ENCODE results near the gene HINT2. TPM values are rescaled to one million over a fixed set of nuclear protein-coding genes. Genes with fewer than 3 reads are reported as not detected.

HINT2 gene
- total RNA-seq, 1 experiment from 2014 or later = 69.7 TPM

DNA sequence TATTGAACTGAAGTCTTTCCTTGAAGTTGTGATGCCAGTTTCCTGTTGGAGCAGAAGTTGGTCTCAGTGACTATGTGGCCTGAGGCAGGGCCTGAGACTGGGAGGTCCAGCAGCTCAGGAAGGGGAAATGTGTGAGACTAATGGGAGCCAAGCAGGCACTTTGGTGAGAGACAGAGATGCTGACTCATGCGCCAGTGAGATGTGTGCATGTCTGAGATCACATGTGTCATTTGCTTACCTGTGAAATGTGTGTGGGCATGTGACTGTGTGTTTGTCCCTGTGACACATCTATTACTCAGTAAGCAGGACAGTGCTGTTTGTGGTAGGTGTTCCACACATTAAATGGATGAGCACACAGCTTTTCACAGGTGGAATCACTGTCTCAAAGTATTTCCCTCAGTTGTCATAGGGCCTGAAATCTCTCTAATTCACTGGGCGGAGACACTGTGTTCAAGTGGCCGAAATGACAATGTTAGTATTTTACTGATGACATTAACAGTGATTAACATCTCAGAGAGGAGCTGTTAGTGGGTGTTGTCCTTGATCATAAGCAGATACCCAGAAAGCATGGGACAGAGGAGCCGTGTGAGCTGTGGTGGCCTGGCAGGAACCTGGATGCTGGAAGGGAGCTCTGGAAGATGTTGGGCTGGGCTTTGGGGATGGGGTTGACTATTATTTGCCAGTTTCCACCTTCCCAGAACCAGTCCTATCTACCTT lies 16.0 kb downstream of the HINT2 start:
- peak; percentile 82 for ATAC-seq
- no peaks in the 10 kb centered on the region for H3K79me2 ChIP-seq (ENCODE audit: low read length)
- H4K20me1 ChIP-seq (ENCODE audit: low read length) = no peaks in the 10 kb centered on the region
- H3K36me3 ChIP-seq (ENCODE audit: low read depth, low read length) = no peaks in the 10 kb centered on the region
- H3K4me3 ChIP-seq (ENCODE audit: low read length) = no peak overlapping the region
- DNase-seq = peak; percentile 89
- H3K9me2 ChIP-seq (replicated peaks; ENCODE audit: low read length) = no peaks in the 10 kb centered on the region
- no TSS peak for BruUV-seq (replicated peaks)
- no peaks in the 10 kb centered on the region for H3K9me3 ChIP-seq (ENCODE audit: low read length)
- intact Hi-C loops (cut with micrococcal nuclease) = loop anchor here (10.0 kb wide), 1 partner anchor 144 kb away; the partner anchor contains the start of genes CCDC107, RMRP and SIT1
- peak overlapping the region; percentile 63 for H3K27ac ChIP-seq (ENCODE audit: low read length)
- H3K4me2 ChIP-seq (ENCODE audit: low read length) = peak overlapping the region; percentile 5; the same call in 1 of the 2 replicates
- POLR2A ChIA-PET (ENCODE audit: unreplicated experiment) = interaction anchor here (0.7 kb wide), 1 partner anchor 328 kb away, joined by 4 read pairs; no protein-coding TSS in a partner anchor
- peaks cover 7% of the 10 kb centered on the region for H3F3A ChIP-seq (ENCODE audit: low read length, unreplicated experiment)
- no peaks in the 10 kb centered on the region for H3K27me3 ChIP-seq (ENCODE audit: low read length)
- peaks cover 41% of the 10 kb centered on the region for H3K4me1 ChIP-seq (ENCODE audit: insufficient read depth, low read length)
- CTCF ChIA-PET = interaction anchor here (1.4 kb wide), 1 partner anchor 8 kb away, joined by 3 read pairs; no protein-coding TSS in a partner anchor
- H2AFZ ChIP-seq (ENCODE audit: low read length) = no peak overlapping the region
- no peak overlapping the region for H3K9ac ChIP-seq (ENCODE audit: low read length)
- TF ChIP-seq EZH2phosphoT487 (IDR thresholded peaks at IDR 0.05; ENCODE audit: borderline replicate concordance, low read length) = no peak
- TF ChIP-seq, protein P1, sequence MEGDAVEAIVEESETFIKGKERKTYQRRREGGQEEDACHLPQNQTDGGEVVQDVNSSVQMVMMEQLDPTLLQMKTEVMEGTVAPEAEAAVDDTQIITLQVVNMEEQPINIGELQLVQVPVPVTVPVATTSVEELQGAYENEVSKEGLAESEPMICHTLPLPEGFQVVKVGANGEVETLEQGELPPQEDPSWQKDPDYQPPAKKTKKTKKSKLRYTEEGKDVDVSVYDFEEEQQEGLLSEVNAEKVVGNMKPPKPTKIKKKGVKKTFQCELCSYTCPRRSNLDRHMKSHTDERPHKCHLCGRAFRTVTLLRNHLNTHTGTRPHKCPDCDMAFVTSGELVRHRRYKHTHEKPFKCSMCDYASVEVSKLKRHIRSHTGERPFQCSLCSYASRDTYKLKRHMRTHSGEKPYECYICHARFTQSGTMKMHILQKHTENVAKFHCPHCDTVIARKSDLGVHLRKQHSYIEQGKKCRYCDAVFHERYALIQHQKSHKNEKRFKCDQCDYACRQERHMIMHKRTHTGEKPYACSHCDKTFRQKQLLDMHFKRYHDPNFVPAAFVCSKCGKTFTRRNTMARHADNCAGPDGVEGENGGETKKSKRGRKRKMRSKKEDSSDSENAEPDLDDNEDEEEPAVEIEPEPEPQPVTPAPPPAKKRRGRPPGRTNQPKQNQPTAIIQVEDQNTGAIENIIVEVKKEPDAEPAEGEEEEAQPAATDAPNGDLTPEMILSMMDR (conservative IDR thresholded peaks at IDR 0.05; ENCODE audit: low read depth, low read length) = no peak

DNA sequence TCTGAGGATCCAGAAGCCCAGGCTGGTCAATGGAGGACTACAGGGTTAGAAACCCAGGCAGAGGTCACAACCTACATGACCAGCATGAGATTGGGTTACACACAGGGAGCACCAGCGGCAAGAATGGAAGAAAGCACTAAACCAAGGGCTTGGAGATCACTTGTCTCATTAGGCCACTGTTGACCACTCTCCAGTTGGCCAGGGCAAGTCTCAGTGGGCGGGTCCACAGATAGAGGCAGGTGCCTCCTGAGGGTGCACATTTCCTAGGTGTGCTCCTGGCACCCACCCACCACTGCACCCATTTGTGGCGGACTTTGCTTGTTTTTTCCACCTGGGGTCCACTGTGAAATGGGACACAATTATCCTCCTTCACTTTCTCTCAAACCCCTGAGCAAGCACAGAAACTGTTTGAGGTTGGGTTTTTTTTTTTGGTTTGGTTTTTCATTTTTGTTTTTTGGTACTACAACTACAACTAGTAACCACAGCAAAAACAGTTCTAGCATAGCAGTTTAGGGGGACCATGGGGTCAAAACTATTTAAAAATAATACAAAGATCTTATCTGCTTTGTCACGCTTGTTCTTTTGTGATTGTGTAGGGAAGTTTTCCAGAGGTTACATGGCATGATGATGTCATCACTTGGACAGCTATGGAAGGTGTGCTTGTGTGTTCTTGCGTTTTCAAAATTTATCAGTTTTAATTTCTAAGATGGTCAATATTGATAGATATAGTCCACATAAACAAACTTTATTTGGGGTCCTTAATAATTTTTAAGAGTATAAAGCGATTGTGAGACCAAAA lies 17.3 kb downstream of the HINT2 start:
- Histone ChIP-seq H3F3A (ENCODE audit: low read length, unreplicated experiment) (peaks cover 7% of the 10 kb centered on the region), H3K4me2 (ENCODE audit: low read length) (no peak overlapping the region), H3K79me2 (ENCODE audit: low read length) (no peaks in the 10 kb centered on the region), H3K4me1 (ENCODE audit: insufficient read depth, low read length) (peaks cover 41% of the 10 kb centered on the region), H3K27me3 (ENCODE audit: low read length) (no peaks in the 10 kb centered on the region), H3K36me3 (ENCODE audit: low read depth, low read length) (no peaks in the 10 kb centered on the region), H4K20me1 (ENCODE audit: low read length) (no peaks in the 10 kb centered on the region), H3K9me3 (ENCODE audit: low read length) (no peaks in the 10 kb centered on the region), H3K27ac (ENCODE audit: low read length) (peak overlapping the region; percentile 59), H3K9ac (ENCODE audit: low read length) (no peak overlapping the region), H2AFZ (ENCODE audit: low read length) (no peak overlapping the region), H3K9me2 (replicated peaks; ENCODE audit: low read length) (no peaks in the 10 kb centered on the region), H3K4me3 (ENCODE audit: low read length) (no peak overlapping the region)
- no peak for ATAC-seq
- DNase-seq = no peak
- ChIA-PET POLR2A (ENCODE audit: unreplicated experiment) (no interaction called here), CTCF (no interaction called here)
- intact Hi-C loops (cut with micrococcal nuclease) = loop anchor here (10.0 kb wide), 1 partner anchor 143 kb away; the partner anchor contains the start of genes CCDC107, RMRP and SIT1
- BruUV-seq (replicated peaks) = no TSS peak
- TF ChIP-seq, protein P1 (conservative IDR thresholded peaks at IDR 0.05; ENCODE audit: low read depth, low read length) = no peak
- TF ChIP-seq EZH2 (IDR thresholded peaks at IDR 0.05; ENCODE audit: low read length, unreplicated experiment) = no peak
- no peak for TF ChIP-seq EZH2phosphoT487 (IDR thresholded peaks at IDR 0.05; ENCODE audit: borderline replicate concordance, low read length)
